OCI-LY7 (cell line): Measurements from ENCODE around the gene OR56A4. TPM values are rescaled to one million over a fixed set of nuclear protein-coding genes. Genes with fewer than 3 reads are reported as not detected.

Experiments
- BruUV-seq: library from RNA; stranded (reverse); fragments of 400-500 nt; replicated peaks from 2 replicates; lab custom pipeline; 2021; lab: Mats Ljungman, UMichigan
- CTCF ChIA-PET: fragments of 300-600 bp; sonication (Branson Sonifier 250); formaldehyde crosslinking; loops from one replicate; lab custom pipeline; 2022; ENCODE audit warnings: antibody characterized with exemption; ENCODE audit not compliant: unreplicated experiment; lab: Charles Lee
- POLR2A ChIA-PET: fragments of 300-600 bp; sonication (Branson Sonifier 250); formaldehyde crosslinking; loops from one replicate; lab custom pipeline; 2022; ENCODE audit warnings: antibody characterized with exemption; lab: Charles Lee
- DNase-seq: peaks from one replicate; pipeline ENCODE4 v3.0.0-alpha.2; 2015; ENCODE audit warnings: low spot score
- H2AFZ ChIP-seq: fragments of 200-600 bp; sonication (generic), shearing (Covaris generic); 2 replicates; pipeline ENCODE4 v1.6.1; 2014; ENCODE audit warnings: mild to moderate bottlenecking, antibody characterized with exemption, low read length, moderate library complexity
- H3K27ac ChIP-seq: fragments of 200-600 bp; sonication (generic); 2 replicates; pipeline ENCODE4 v1.5.1; 2014; ENCODE audit warnings: mixed run types, low read depth, mild to moderate bottlenecking, moderate library complexity, low read length, inconsistent platforms; ENCODE audit not compliant: poor library complexity, severe bottlenecking
- H3K36me3 ChIP-seq: fragments of 200-600 bp; sonication (generic); 2 replicates; pipeline ENCODE4 v1.6.1; 2014; ENCODE audit warnings: mild to moderate bottlenecking, antibody characterized with exemption, low read length, moderate library complexity, mixed read lengths; ENCODE audit not compliant: insufficient read depth
- H3K4me1 ChIP-seq: fragments of 200-600 bp; sonication (generic); 2 replicates; pipeline ENCODE4 v1.5.1; 2014; ENCODE audit warnings: mild to moderate bottlenecking, low read length; ENCODE audit not compliant: insufficient read depth, poor library complexity, severe bottlenecking
- H3K4me2 ChIP-seq: fragments of 200-600 bp; sonication (generic); 2 replicates; pipeline ENCODE4 v1.6.1; 2014; ENCODE audit warnings: mild to moderate bottlenecking, low read length
- H3K4me3 ChIP-seq: fragments of 200-600 bp; sonication (generic); 2 replicates; pipeline ENCODE4 v1.5.1; 2014; ENCODE audit warnings: mild to moderate bottlenecking, low read depth, low read length; ENCODE audit not compliant: poor library complexity, severe bottlenecking
- H3K79me2 ChIP-seq: fragments of 200-600 bp; sonication (generic); 2 replicates; pipeline ENCODE4 v1.6.1; 2016; ENCODE audit warnings: low read depth, mild to moderate bottlenecking, low read length, moderate library complexity, mixed read lengths; ENCODE audit not compliant: insufficient read depth
- H3K9me2 ChIP-seq: fragments of 200-600 bp; sonication (generic); 2 replicates; pipeline ENCODE4 v1.6.1; 2016; ENCODE audit warnings: mild to moderate bottlenecking, low read length, mixed read lengths; ENCODE audit not compliant: insufficient read depth
- H3K9me3 ChIP-seq: fragments of 200-600 bp; sonication (generic); 2 replicates; pipeline ENCODE4 v1.6.1; 2014; ENCODE audit warnings: mild to moderate bottlenecking, mixed run types, low read length, mixed read lengths
- H4K20me1 ChIP-seq: fragments of 200-600 bp; sonication (generic); 2 replicates; pipeline ENCODE4 v1.6.1; 2014; ENCODE audit warnings: mild to moderate bottlenecking, antibody characterized with exemption, low read length, moderate library complexity, mixed read lengths; ENCODE audit not compliant: insufficient read depth
- EZH2phosphoT487 ChIP-seq: fragments of 200-600 bp; sonication (generic); IDR thresholded peaks from 2 replicates; pipeline ENCODE4 v1.6.1; 2018; ENCODE audit warnings: low read depth, borderline replicate concordance, mild to moderate bottlenecking, mixed run types, antibody characterized with exemption, low read length, moderate library complexity, mixed read lengths
- intact Hi-C: fragments of 100-400 bp; cut with micrococcal nuclease; formaldehyde crosslinking; loops from one replicate; pipeline ENCODE4 v1.10.0; 2022; ENCODE audit not compliant: unreplicated experiment
- total RNA-seq, 2 experiments: library from RNA; depleted of rRNA in 1 of 2; stranded (reverse); fragments of >200 nt in 1 of 2; shearing (Covaris generic) in 1 of 2; gene quantifications; 2 replicates each; pipeline ENCODE4 v1.2.3, GENCODE V29; 2014 to 2022
- TF ChIP-seq, protein P1 (sequence below): fragments of 200-600 bp; sonication (generic); conservative IDR thresholded peaks from 2 replicates; pipeline ENCODE4 v1.5.1; 2014; ENCODE audit warnings: mild to moderate bottlenecking, antibody characterized with exemption, low read length, moderate library complexity, mixed read lengths

Gene OR56A4
- total RNA-seq, 2 experiments from 2014 or later, result 0.11 TPM; not detected in 1

DNA sequence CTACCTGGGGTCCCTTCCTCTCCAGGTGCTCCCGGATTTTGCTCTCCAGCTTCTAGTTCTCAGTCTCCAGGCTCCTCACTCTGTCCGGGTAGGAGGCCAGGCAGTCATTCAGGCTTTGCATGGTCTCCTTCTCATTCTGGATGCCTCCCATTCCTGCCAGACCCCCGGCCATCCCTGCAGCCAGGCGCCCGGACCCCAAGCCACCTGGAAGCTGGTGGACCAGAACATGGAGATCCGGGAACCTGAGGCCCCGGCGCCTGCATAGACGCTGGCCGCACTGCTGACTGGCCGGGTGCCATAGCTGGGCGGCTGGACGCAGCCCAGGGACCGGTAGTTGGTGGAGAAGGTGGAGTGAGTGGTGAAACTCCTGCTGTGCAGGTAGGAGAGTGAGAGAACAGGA is 12.0 kb downstream of the OR56A4 start:
- CTCF ChIA-PET, result no interaction called here
- BruUV-seq, result no TSS peak
- no peaks in the 10 kb centered on the region for H3K36me3 ChIP-seq

GRCh38 chr11:5992604-5993251 is 14.0 kb downstream of the OR56A4 start:
- Histone ChIP-seq H3K27ac (no peak overlapping the region), H3K4me2 (no peak overlapping the region), H3K4me1 (no peaks in the 10 kb centered on the region), H2AFZ (no peak overlapping the region), H3K79me2 (no peaks in the 10 kb centered on the region), H3K9me3 (no peaks in the 10 kb centered on the region), H3K36me3 (no peaks in the 10 kb centered on the region), H4K20me1 (no peaks in the 10 kb centered on the region), H3K9me2 (no peaks in the 10 kb centered on the region), H3K4me3 (no peak overlapping the region)
- ChIA-PET CTCF (no interaction called here), POLR2A (interaction anchor here (1.0 kb wide), 1 partner anchor 388 kb away, joined by 3 read pairs; no protein-coding TSS in a partner anchor)
- intact Hi-C loops, result loop anchor here (1.0 kb wide), 1 partner anchor 361 kb away; no protein-coding TSS in a partner anchor
- TF ChIP-seq, protein P1, sequence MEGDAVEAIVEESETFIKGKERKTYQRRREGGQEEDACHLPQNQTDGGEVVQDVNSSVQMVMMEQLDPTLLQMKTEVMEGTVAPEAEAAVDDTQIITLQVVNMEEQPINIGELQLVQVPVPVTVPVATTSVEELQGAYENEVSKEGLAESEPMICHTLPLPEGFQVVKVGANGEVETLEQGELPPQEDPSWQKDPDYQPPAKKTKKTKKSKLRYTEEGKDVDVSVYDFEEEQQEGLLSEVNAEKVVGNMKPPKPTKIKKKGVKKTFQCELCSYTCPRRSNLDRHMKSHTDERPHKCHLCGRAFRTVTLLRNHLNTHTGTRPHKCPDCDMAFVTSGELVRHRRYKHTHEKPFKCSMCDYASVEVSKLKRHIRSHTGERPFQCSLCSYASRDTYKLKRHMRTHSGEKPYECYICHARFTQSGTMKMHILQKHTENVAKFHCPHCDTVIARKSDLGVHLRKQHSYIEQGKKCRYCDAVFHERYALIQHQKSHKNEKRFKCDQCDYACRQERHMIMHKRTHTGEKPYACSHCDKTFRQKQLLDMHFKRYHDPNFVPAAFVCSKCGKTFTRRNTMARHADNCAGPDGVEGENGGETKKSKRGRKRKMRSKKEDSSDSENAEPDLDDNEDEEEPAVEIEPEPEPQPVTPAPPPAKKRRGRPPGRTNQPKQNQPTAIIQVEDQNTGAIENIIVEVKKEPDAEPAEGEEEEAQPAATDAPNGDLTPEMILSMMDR, result peak; percentile 80
- no peak for TF ChIP-seq EZH2phosphoT487
- no TSS peak for BruUV-seq
- DNase-seq, result peak; percentile 25

More for the DNA sequence above, 12.0 kb downstream of the OR56A4 start:
- no peaks in the 10 kb centered on the region for H3K4me1 ChIP-seq
- H3K79me2 ChIP-seq, result no peaks in the 10 kb centered on the region
- no peak overlapping the region for H3K4me3 ChIP-seq
- H3K27ac ChIP-seq, result no peak overlapping the region
- H2AFZ ChIP-seq, result no peak overlapping the region
- no peaks in the 10 kb centered on the region for H3K9me2 ChIP-seq
- no peak for TF ChIP-seq EZH2phosphoT487
- TF ChIP-seq, protein P1, result no peak
- no peak overlapping the region for H3K4me2 ChIP-seq
- no peak for DNase-seq
- no peaks in the 10 kb centered on the region for H4K20me1 ChIP-seq
- POLR2A ChIA-PET, result no interaction called here
- no peaks in the 10 kb centered on the region for H3K9me3 ChIP-seq
- intact Hi-C loops, result no loop called here

- intact Hi-C loops, result loop anchor here (1.0 kb wide), 1 partner anchor 361 kb away; no protein-coding TSS in a partner anchor
- CTCF ChIA-PET, result no interaction called here
- H3K9me3 ChIP-seq, result no peaks in the 10 kb centered on the region
- no peaks in the 10 kb centered on the region for H3K4me1 ChIP-seq
- TF ChIP-seq, protein P1, result no peak
- no peak for TF ChIP-seq EZH2phosphoT487
- H3K4me2 ChIP-seq, result no peak overlapping the region
- no peak overlapping the region for H2AFZ ChIP-seq
- BruUV-seq, result no TSS peak
- H3K4me3 ChIP-seq, result no peak overlapping the region
- H3K9me2 ChIP-seq, result no peaks in the 10 kb centered on the region
- no peak overlapping the region for H3K27ac ChIP-seq
- DNase-seq, result no peak
- no peaks in the 10 kb centered on the region for H3K79me2 ChIP-seq
- no peaks in the 10 kb centered on the region for H3K36me3 ChIP-seq
- H4K20me1 ChIP-seq, result no peaks in the 10 kb centered on the region
- POLR2A ChIA-PET, result interaction anchor here (1.0 kb wide), 1 partner anchor 387 kb away, joined by 3 read pairs; no protein-coding TSS in a partner anchor
These were observed 14.6 kb downstream of the OR56A4 start for GRCh38 chr11:5992150-5992549.
